Testis (tissue), 2 donors: ENCODE measurements around the gene FAM72A.
"Not testable (repeated sequence)": the region's sequence is repeated elsewhere in the genome, so short reads cannot be mapped to it uniquely, and the experiment has no call there.

Source experiments
- CTCF ChIP-seq, 3 experiments: fragments of 450-650 bp in 2 of 3; fragments of 200-600 bp in 1 of 3; sonication (generic) in 1 of 3; IDR thresholded peaks; one replicate each; pipeline ENCODE4 v1.5.1; 2016 to 2019; ENCODE audit warnings: antibody characterized with exemption in 3 of 3, mild to moderate bottlenecking in 2 of 3, moderate library complexity in 1 of 3
- POLR2A ChIP-seq: fragments of 450-650 bp; IDR thresholded peaks from one replicate; pipeline ENCODE4 v1.6.1; 2017; ENCODE audit warnings: antibody characterized with exemption, mild to moderate bottlenecking, moderate library complexity

- TF ChIP-seq CTCF (IDR thresholded peaks at IDR 0.05); POLR2A: not testable (repeated sequence)
These were observed 37.6 kb upstream of the FAM72A start for GRCh38 chr1:206240288-206240687.
